ENCODE data around the gene SPATA21. TPM values are rescaled to one million over a fixed set of nuclear protein-coding genes. Genes with fewer than 3 reads are reported as not detected.

SPATA21 gene
- total and polyA plus RNA-seq, 2 experiments from 2014 or later = 2.6 TPM; not detected in 1

DNA sequence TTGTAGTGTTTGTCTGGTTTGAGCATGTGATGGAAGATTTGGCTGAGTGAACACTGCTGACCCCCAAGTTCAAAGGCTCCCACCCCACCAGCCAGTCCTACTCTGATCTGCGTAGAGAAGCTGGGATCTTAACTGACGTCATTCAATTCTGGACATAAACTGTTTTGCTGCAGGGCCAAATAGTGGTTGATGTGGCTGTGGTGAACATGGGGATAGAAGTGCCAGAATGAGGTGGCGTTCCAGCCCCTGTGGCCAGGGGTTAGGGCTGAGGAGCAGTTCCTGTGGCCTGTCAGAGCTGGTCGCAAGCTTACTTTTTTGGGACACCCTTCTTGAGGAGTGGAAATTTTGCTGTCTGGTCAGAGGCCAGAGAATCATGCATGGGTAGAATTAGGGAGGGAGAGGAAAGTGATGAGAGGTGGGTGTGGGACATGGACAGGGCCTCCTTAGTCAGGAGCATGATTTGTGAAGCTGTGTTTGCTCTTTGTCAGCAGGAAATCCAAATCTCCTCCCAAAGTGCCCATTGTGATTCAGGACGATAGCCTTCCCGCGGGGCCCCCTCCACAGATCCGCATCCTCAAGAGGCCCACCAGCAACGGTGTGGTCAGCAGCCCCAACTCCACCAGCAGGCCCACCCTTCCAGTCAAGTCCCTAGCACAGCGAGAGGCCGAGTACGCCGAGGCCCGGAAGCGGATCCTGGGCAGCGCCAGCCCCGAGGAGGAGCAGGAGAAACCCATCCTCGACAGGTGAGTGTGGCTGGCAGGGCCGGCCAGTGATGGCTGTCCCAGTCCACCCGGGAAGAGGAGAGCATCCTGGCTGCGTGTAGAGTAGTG lies 44.3 kb downstream of the SPATA21 start (continued):
- TF ChIP-seq, protein P1, sequence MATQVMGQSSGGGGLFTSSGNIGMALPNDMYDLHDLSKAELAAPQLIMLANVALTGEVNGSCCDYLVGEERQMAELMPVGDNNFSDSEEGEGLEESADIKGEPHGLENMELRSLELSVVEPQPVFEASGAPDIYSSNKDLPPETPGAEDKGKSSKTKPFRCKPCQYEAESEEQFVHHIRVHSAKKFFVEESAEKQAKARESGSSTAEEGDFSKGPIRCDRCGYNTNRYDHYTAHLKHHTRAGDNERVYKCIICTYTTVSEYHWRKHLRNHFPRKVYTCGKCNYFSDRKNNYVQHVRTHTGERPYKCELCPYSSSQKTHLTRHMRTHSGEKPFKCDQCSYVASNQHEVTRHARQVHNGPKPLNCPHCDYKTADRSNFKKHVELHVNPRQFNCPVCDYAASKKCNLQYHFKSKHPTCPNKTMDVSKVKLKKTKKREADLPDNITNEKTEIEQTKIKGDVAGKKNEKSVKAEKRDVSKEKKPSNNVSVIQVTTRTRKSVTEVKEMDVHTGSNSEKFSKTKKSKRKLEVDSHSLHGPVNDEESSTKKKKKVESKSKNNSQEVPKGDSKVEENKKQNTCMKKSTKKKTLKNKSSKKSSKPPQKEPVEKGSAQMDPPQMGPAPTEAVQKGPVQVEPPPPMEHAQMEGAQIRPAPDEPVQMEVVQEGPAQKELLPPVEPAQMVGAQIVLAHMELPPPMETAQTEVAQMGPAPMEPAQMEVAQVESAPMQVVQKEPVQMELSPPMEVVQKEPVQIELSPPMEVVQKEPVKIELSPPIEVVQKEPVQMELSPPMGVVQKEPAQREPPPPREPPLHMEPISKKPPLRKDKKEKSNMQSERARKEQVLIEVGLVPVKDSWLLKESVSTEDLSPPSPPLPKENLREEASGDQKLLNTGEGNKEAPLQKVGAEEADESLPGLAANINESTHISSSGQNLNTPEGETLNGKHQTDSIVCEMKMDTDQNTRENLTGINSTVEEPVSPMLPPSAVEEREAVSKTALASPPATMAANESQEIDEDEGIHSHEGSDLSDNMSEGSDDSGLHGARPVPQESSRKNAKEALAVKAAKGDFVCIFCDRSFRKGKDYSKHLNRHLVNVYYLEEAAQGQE (IDR thresholded peaks at IDR 0.05; ENCODE audit: unreplicated experiment) = no peak
- TF ChIP-seq CREB1 (CRISPR knock-in tag; IDR thresholded peaks at IDR 0.05; ENCODE audit: low read depth) = no peak

DNA sequence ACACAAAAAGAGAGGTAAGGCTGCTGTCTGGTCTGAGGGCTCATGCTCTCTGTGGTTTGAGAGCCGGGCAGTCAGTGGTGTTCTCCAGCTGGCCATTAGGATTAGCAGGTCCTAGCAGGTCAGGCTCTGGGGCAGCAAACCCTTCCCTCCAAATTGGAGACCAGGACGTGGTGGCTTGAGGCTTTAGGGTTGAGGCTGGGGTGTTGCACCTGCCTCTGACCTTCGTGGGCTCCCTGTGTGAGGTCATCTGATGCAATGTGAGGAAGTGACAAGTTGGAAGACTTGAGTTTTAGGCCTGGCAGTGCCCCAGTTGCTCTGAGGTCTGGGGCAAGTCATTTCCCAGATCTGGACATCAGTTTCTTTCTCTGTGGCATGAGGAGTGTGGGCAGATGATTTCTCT lies 45.8 kb downstream of the SPATA21 start:
- H3K4me1 Mint-ChIP-seq = peaks cover 54% of the 10 kb centered on the region

More for the DNA sequence above, 45.8 kb downstream of the SPATA21 start:
- Mint-ChIP-seq H3K36me3 (ENCODE audit: low read depth) (peaks cover 35% of the 10 kb centered on the region), H3K4me3 (no peak overlapping the region), H3K9me3 (no peaks in the 10 kb centered on the region), H3K27me3 (ENCODE audit: insufficient read depth, low read depth, poor library complexity) (peaks cover 7% of the 10 kb centered on the region), H3K27ac (peak overlapping the region; percentile 85)
- Histone ChIP-seq H3K36me3 (ENCODE audit: insufficient read depth) (peaks cover 7% of the 10 kb centered on the region), H3F3A (replicated peaks; ENCODE audit: low read depth) (no peaks in the 10 kb centered on the region), H3K27me3 (ENCODE audit: insufficient read depth) (no peaks in the 10 kb centered on the region), H2AFZ (no peak overlapping the region), H3K4me2 (peak overlapping the region; percentile 64; the same call in 1 of the 2 replicates), H3K27ac (ENCODE audit: low read depth) (0 out of 2 replicates have a peak overlapping the region, but pooled peaks have one; percentile 81), H3K79me2 (replicated peaks; ENCODE audit: insufficient read depth) (peaks cover 76% of the 10 kb centered on the region), H4K20me1 (replicated peaks; ENCODE audit: insufficient read depth) (peaks cover 79% of the 10 kb centered on the region), H3K4me1 (ENCODE audit: insufficient read depth) (peaks cover 23% of the 10 kb centered on the region), H3K9me2 (ENCODE audit: insufficient read depth) (0 out of 2 replicates have a peak, but pooled peaks cover 3% of the 10 kb centered on the region), H3K4me3 (no peak overlapping the region)
- DNase-seq (ENCODE audit: low spot score) (no peak), ATAC-seq (no peak)
- TF ChIP-seq EZH2phosphoT487 (IDR thresholded peaks at IDR 0.05; ENCODE audit: unreplicated experiment) (no peak), JUNB (IDR thresholded peaks at IDR 0.05; ENCODE audit: unreplicated experiment) (no peak), ZNF114 (CRISPR knock-in tag; IDR thresholded peaks at IDR 0.05) (no peak), ZNF331 (CRISPR knock-in tag; IDR thresholded peaks at IDR 0.05; ENCODE audit: low read depth) (no peak), CREB1 (CRISPR knock-in tag; IDR thresholded peaks at IDR 0.05; ENCODE audit: low read depth) (no peak), STAT1 (IDR thresholded peaks at IDR 0.05; ENCODE audit: unreplicated experiment) (no peak)
- TF ChIP-seq, protein P1 (IDR thresholded peaks at IDR 0.05; ENCODE audit: unreplicated experiment) = no peak
- TF ChIP-seq, protein P2, sequence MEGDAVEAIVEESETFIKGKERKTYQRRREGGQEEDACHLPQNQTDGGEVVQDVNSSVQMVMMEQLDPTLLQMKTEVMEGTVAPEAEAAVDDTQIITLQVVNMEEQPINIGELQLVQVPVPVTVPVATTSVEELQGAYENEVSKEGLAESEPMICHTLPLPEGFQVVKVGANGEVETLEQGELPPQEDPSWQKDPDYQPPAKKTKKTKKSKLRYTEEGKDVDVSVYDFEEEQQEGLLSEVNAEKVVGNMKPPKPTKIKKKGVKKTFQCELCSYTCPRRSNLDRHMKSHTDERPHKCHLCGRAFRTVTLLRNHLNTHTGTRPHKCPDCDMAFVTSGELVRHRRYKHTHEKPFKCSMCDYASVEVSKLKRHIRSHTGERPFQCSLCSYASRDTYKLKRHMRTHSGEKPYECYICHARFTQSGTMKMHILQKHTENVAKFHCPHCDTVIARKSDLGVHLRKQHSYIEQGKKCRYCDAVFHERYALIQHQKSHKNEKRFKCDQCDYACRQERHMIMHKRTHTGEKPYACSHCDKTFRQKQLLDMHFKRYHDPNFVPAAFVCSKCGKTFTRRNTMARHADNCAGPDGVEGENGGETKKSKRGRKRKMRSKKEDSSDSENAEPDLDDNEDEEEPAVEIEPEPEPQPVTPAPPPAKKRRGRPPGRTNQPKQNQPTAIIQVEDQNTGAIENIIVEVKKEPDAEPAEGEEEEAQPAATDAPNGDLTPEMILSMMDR (conservative IDR thresholded peaks at IDR 0.05; ENCODE audit: low read depth in 2 of 2) = no peak
